RWPE2 (cell line): Measurements from ENCODE around the gene MOCS3.
A peak's percentile ranks its signal among the peaks of the same experiment; 100 is the strongest.

ENCODE experiments used
- ATAC-seq: fragments of 200-7000 bp; cut with Tn5 transposase; 3 replicates; pipeline ENCODE4 v1.9.1; 2021; ENCODE audit warnings: low read depth
- DNase-seq: peaks from one replicate; pipeline ENCODE4 v3.0.0-alpha.2; 2020; ENCODE audit warnings: low spot score
- H3K27ac ChIP-seq: fragments of 450-650 bp; 2 replicates; pipeline ENCODE4 v1.5.1; 2017; ENCODE audit warnings: mild to moderate bottlenecking; ENCODE audit not compliant: poor library complexity, severe bottlenecking
- H3K27me3 ChIP-seq: fragments of 250-450 bp; sonication (Bioruptor Pico); 2 replicates; pipeline ENCODE4 v1.5.1; 2021; ENCODE audit warnings: mild to moderate bottlenecking, moderate library complexity; ENCODE audit not compliant: insufficient read depth, poor library complexity, severe bottlenecking
- H3K36me3 ChIP-seq: fragments of 250-450 bp; sonication (Bioruptor Pico); 2 replicates; pipeline ENCODE4 v1.5.1; 2020; ENCODE audit warnings: low read depth, mild to moderate bottlenecking, moderate library complexity
- H3K4me1 ChIP-seq: fragments of 250-450 bp; sonication (Bioruptor Pico); 2 replicates; pipeline ENCODE4 v1.5.1; 2021; ENCODE audit warnings: mild to moderate bottlenecking, moderate library complexity; ENCODE audit not compliant: insufficient read depth, poor library complexity, severe bottlenecking
- H3K4me3 ChIP-seq: fragments of 250-450 bp; sonication (Bioruptor Pico); 2 replicates; pipeline ENCODE4 v1.5.1; 2021; ENCODE audit warnings: mild to moderate bottlenecking, moderate library complexity; ENCODE audit not compliant: severe bottlenecking
- H3K9me3 ChIP-seq: fragments of 250-450 bp; sonication (Bioruptor Pico); 2 replicates; pipeline ENCODE4 v1.5.1; 2021; ENCODE audit warnings: mild to moderate bottlenecking, moderate library complexity; ENCODE audit not compliant: severe bottlenecking
- TF ChIP-seq, protein P1 (sequence below): fragments of 450-650 bp; IDR thresholded peaks from one replicate; pipeline ENCODE4 v1.5.1; 2017; ENCODE audit warnings: mild to moderate bottlenecking, moderate library complexity; ENCODE audit not compliant: poor library complexity, severe bottlenecking

MOCS3 gene

GRCh38 chr20:50919567-50919966 is 39.1 kb upstream of the MOCS3 start:
- peaks cover 61% of the 10 kb centered on the region for H3K36me3 ChIP-seq
- H3K4me1 ChIP-seq = peaks cover 64% of the 10 kb centered on the region
- H3K27ac ChIP-seq = peak overlapping the region; percentile 30

GRCh38 chr20:50920997-50921396 is 37.6 kb upstream of the MOCS3 start:
- TF ChIP-seq, protein P1, sequence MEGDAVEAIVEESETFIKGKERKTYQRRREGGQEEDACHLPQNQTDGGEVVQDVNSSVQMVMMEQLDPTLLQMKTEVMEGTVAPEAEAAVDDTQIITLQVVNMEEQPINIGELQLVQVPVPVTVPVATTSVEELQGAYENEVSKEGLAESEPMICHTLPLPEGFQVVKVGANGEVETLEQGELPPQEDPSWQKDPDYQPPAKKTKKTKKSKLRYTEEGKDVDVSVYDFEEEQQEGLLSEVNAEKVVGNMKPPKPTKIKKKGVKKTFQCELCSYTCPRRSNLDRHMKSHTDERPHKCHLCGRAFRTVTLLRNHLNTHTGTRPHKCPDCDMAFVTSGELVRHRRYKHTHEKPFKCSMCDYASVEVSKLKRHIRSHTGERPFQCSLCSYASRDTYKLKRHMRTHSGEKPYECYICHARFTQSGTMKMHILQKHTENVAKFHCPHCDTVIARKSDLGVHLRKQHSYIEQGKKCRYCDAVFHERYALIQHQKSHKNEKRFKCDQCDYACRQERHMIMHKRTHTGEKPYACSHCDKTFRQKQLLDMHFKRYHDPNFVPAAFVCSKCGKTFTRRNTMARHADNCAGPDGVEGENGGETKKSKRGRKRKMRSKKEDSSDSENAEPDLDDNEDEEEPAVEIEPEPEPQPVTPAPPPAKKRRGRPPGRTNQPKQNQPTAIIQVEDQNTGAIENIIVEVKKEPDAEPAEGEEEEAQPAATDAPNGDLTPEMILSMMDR = no peak
- ATAC-seq (peak; percentile 26; the same call in 1 of the 3 replicates), DNase-seq (no peak)
- H3K4me3 ChIP-seq = no peak overlapping the region
- H3K4me1 ChIP-seq = peaks cover 61% of the 10 kb centered on the region
- peaks cover 67% of the 10 kb centered on the region for H3K36me3 ChIP-seq
- no peaks in the 10 kb centered on the region for H3K27me3 ChIP-seq
- peak overlapping the region; percentile 30 for H3K27ac ChIP-seq
- no peaks in the 10 kb centered on the region for H3K9me3 ChIP-seq

More at GRCh38 chr20:50919567-50919966, 39.1 kb upstream of the MOCS3 start:
- TF ChIP-seq, protein P1 = no peak
- Histone ChIP-seq H3K27me3 (no peaks in the 10 kb centered on the region), H3K9me3 (no peaks in the 10 kb centered on the region), H3K4me3 (no peak overlapping the region)
- ATAC-seq (peak; percentile 84), DNase-seq (peak; percentile 99)

DNA sequence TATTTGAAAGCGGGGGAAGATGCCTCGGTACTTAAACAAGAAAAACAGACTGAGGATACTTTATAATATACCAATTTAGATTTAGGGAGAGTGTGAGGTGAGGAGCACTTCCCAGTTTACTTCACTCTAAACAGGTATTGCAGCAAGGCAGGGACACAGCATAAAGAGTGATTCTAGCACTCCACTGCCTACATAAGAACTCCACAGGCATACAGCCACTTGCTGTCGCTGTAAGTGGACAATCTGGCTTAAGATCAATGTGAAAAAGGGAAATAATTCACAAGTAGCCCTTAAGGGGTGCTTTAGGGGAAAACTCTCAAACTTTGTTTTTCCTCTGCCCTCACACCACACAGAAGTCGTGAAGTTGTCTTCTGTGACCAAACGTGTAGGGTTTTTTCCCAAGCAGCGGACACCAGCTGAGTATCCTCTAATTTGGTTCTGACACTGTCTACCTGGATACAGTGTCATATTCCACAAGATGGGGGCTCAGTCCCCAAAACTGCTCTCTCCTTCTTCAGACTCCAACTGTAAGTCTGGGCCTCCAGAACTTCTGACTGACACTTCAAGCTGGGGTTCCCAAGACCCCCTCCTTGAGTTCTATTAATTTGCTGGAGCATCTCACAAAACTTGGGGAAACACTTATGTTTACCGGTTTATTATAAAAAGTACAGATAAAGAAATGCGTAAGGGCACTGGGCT is 36.7 kb upstream of the MOCS3 start:
- DNase-seq (no peak), ATAC-seq (0 out of 3 replicates have a peak, but pooled peaks have one; percentile 8)
- Histone ChIP-seq H3K9me3 (no peaks in the 10 kb centered on the region), H3K27me3 (no peaks in the 10 kb centered on the region), H3K4me1 (peaks cover 61% of the 10 kb centered on the region), H3K4me3 (no peak overlapping the region), H3K36me3 (peaks cover 72% of the 10 kb centered on the region), H3K27ac (peak overlapping the region; percentile 30)
- TF ChIP-seq, protein P1 = no peak

DNA sequence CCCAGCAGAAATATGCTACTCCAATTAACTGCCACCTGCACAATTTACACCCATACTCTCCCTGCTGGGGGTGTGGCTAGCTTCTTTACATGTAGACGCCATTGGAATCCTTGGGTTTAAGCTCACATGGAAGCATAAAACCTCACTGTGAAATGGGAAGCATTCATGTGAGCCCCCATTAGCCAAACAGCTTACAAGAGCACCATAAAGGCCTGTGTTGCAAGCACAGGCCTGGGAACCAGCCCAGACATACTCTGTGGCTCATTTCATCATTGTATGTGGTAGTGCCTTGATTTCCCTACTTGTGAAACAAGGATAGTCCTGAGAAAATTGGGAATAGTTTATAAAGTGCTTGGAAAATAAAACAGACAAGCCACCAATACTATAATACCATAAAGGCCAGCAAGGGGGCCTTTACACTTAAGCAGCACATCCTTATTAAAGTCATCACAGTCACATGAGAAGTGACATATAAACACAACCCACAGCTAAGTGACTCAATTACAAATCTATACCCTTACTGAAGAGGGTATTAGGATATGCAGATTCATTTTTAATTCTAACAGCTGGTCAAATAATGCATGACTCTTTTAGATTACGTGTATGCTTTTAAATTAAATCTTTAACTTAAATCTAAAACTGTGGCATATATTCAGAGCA is 34.2 kb upstream of the MOCS3 start:
- Histone ChIP-seq H3K4me3 (no peak overlapping the region), H3K27ac (no peak overlapping the region), H3K27me3 (no peaks in the 10 kb centered on the region), H3K4me1 (peaks cover 60% of the 10 kb centered on the region), H3K36me3 (peaks cover 76% of the 10 kb centered on the region), H3K9me3 (no peaks in the 10 kb centered on the region)
- DNase-seq (no peak), ATAC-seq (no peak)
- TF ChIP-seq, protein P1 = no peak

GRCh38 chr20:50926530-50926929 is 32.1 kb upstream of the MOCS3 start:
- no peak overlapping the region for H3K4me3 ChIP-seq
- no peak for DNase-seq
- H3K4me1 ChIP-seq = peaks cover 44% of the 10 kb centered on the region
- H3K9me3 ChIP-seq = no peaks in the 10 kb centered on the region
- H3K27ac ChIP-seq = no peak overlapping the region
- no peaks in the 10 kb centered on the region for H3K27me3 ChIP-seq
- peaks cover 73% of the 10 kb centered on the region for H3K36me3 ChIP-seq
- TF ChIP-seq, protein P1 = no peak
- no peak for ATAC-seq
